ENCODE data around the gene NDUFS2.
"Not testable (repeated sequence)": the region's sequence is repeated elsewhere in the genome, so short reads cannot be mapped to it uniquely, and the experiment has no call there.

The NDUFS2 gene

DNA sequence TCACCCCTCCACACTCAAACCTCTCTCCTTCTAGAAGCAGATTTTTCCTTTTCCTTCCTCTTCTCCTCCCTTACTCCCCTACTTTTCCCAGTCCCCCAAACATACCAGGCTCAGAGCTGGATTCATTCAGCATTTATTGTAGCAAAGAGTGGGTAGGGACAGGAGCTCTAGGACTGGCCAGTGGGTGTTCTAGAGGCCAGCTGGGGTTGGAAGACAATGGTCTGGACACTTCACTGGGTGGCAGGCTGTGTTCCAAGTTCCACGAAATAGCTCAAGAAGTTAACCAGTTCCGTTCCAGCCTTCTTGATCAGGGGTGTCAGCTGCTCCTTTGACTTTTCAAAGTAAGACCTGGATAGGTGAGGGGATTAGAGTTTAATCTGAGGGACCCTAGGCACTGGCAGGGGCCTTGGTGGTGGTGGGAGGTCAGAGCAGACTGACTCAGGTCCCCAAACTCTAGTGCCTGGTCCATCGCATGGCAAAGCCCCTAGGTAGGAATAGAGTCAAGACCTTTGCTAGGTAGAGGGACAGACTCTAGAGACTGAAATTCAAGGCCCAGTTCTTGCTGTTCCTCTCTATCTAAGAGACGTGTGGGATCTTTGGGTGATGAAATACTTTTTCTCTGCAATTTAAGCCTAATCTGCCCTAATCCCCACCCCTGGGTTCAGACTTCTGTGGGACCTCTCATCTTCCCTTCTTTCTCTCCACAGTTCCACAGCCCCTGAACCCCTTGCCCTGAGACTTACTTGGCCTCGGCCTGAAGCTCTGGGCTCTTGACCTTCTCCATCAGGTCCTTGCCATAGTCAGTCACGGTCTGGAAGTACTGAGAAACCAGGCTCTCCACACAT lies 20.2 kb downstream of the NDUFS2 start:
- DNase-seq: no peak

- no peak for DNase-seq
Measured at GRCh38 chr1:161223805-161224694, 21.9 kb downstream of the NDUFS2 start.

- not testable (repeated sequence) for DNase-seq
Measured at GRCh38 chr1:161224695-161225087, 22.5 kb downstream of the NDUFS2 start.

DNA sequence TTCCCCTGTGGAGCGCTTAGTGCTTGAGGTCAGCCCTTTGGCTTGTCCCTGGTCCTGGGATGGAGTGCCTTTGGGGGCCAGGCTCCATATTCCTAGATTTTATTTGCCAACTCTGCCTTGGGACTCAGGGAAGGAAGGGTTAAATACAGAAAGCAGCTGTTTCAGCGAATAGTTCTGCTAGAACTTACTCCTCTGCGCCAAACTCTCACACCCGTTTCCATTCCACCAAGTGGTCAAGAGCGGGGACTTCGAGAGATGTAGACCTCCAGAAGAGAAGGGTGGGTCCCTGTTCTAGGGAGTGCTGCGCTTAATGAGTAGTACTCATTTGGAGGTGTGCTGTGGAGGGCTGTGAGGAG lies 23.0 kb downstream of the NDUFS2 start:
- DNase-seq: no peak

GRCh38 chr1:161225534-161226319 lies 23.6 kb downstream of the NDUFS2 start, which contains the start of gene TOMM40L:
Gene TOMM40L (plus strand): TSS chr1:161226060. CDS start chr1:161226490, 430 bp downstream.
- peak; percentile 99 for DNase-seq

- DNase-seq: no peak
Measured at GRCh38 chr1:161226320-161226711, 24.1 kb downstream of the NDUFS2 start.

DNA sequence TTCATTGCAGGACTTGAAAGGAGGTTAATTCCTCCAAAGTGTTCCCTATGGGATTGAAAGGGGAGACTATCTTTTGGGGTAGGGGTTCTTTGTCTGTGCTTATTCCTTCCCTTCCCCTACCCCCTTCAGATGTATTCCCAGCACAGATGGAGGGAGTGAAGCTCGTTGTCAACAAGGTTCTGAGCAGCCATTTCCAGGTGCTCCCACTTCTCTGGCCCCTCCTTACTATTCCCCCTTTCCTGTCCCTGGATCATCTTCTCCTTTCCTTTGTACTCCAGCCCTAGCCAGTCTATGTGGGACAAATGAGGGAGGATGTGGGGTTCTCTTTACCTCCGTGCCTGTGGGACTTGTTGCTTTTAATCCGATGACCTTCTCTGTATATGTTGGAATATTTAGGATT lies 24.6 kb downstream of the NDUFS2 start:
- no peak for DNase-seq

DNA sequence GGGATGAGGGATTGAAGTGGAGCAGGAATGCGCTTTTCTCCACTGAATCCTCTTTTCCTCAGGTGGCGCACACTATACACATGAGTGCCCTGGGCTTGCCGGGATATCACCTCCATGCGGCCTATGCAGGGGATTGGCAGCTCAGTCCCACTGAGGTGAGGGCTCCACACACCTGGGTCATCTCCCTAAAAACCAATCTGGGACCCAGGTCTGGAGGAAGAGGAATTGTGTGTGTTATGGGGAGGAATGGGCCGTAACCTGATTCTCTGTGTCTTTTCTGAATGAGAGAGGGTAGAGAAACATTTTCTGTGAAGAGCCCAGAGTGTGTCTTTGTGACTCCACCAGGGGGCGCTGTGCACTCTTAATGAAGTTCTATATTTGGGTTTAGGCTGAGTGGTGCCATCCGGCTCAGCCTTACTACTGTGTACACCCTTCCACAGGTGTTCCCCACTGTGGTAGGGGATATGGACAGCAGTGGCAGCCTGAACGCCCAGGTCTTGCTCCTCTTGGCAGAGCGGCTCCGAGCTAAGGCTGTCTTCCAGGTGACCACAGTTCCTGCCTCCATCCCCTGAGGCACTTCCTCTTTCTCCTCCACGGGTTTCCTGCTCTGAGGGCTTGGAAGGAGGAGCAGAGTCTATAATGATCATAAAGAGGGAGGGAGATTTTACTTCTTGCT lies 25.2 kb downstream of the NDUFS2 start:
- peak; percentile 96 for DNase-seq

DNA sequence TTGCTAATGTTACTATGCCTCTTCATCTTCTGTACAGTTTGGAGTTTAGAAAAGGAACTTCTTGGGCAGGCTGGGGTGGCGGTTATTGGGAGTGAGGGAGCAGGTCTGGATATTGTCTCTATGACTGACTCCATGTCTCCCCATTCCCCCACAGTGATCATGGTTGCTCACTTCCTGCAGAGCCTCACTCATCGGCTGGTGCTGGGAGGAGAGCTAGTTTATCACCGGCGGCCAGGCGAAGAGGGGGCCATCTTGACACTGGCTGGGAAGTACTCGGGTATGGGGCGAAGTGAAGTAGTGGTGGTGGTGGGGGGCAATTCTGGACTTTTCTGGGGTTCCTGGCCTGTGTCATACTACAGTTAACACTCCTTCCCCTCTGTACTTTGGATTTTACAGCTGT lies 25.9 kb downstream of the NDUFS2 start:
- no peak for DNase-seq

DNA sequence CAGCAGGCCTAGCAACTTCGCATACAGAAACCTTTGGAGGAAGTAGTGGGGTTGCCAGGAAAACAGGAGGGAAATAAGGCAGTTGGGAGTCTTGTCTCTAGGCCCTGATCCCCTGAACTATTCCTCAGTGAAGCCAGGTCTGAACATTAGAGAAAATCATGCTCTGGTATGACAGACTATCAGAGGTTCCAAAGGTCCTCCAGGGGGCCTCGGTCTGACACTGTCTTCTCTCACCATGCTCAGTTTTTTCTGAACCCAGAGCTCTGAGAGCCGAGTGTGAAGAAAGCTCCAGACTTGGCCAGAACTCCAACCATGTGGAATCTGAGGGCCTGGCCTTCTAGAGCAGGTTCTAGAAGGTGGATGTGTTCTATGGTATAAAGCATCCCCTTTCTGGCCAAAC lies 27.7 kb downstream of the NDUFS2 start:
- no peak for DNase-seq

GRCh38 chr1:161230762-161231161 lies 28.6 kb downstream of the NDUFS2 start:
- DNase-seq: no peak

DNA sequence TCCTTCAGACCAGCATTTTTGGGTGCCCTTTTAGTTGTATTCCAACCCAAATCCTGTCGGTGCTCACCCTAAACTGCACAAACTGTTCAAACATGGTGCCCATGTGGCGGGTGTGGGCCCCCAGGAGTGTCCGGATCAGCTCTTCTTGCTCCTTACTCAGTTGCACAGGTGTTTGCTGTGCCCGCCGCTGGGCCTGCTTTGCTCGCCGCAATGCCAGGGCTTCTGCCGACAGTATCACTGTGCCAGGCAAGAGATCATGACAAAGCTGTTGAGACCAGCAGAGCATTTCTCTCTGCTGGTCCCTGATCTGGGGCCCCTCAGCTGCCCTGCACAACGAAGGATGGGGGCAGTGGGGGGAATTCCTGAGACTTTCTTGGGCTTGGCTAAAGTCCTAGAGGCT lies 30.9 kb downstream of the NDUFS2 start:
- DNase-seq: no peak

DNA sequence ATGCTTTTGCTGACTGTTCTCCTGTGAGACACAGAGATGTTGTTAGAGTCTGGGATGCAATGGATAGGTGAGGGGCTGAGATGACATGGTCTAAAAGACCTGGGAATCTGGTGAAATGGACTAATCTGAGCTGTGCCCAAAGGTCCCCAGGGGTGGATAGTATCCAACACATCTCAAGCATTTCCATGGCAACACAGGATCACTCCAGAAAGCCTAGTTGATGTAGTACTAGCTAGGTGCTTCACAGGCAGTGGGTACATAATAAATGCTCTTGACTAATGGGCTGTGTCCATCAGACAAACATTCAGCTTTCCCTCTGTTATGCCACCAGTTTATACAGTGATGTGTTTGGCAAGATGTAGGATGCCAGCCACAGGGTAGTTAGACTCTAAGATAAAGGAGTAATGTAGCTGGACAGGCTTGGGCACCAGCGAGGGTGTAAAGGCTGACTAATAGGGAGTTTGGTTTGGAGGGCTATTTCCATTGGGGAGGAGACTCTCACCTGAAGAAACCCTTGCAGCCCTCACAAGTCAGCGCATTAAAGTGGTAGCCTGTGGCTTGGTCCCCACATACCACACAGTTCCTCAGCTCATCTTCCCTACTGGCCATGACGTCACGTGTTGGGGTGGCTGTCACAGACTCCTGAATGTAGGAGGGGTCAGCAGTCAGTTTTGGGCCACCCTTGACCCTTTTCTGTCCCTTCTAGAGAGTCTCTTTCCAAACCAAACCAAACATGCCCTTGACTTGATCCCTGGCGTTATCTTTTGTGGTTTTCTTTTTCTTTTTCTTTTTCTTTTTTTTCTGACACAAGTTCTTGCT lies 34.0 kb downstream of the NDUFS2 start:
- no peak for DNase-seq

DNA sequence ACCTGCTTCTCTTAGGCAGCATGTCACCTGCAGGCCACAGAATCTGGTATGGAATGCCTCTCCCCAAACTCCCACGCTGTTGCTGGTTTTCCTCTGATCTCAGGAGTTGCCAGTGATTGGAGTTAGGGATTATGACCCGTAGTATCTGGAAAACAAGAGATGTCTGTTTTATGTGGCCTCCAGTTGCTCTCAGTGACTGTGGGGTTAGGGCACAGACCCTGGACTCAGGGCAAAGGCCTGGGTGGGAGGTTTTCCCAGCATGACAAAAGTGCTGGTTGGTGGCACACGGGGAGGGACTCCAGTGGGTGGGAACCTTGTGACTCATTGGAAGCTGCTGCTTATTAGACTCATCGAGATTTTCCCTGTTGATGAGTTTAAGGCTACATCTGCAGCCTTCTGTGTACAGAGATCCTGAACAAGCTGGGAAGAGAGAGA lies 35.9 kb downstream of the NDUFS2 start, which contains the start of gene NR1I3:
NR1I3 (minus strand) TSS at position 165 of the 435 bp plus-strand sequence. CDS start 1,638 bp downstream, outside the sequence.
- DNase-seq: no peak

GRCh38 chr1:161241682-161242081 lies 39.5 kb downstream of the NDUFS2 start:
- DNase-seq: no peak

- no peak for DNase-seq
Measured at GRCh38 chr1:161242313-161242712, 40.1 kb downstream of the NDUFS2 start.

- DNase-seq: no peak
Measured at GRCh38 chr1:161244888-161245287, 42.7 kb downstream of the NDUFS2 start.

GRCh38 chr1:161250100-161250499 lies 47.9 kb downstream of the NDUFS2 start:
- not testable (repeated sequence) for DNase-seq

DNA sequence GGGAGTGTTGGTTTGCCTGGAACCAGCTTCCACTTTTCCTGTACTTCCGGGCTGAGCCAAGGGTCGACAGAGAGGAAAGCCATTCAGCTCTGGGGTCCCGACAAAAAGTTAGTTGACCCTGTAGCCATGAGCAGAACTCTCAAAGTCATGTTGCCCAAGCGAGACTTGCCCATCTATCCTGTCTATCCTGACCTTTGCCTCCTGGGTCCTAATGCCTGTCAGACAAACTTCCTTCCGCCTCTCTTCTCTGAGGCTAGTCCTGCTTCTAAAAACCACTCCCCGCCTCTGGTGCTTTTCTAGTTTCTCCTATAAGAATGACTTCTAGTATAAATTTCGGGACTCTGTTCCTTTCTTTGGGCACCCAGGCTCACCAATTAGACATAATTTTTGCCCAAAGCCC lies 48.7 kb downstream of the NDUFS2 start:
- DNase-seq: no peak

GRCh38 chr1:161251579-161251978 lies 49.4 kb downstream of the NDUFS2 start:
- no peak for DNase-seq

DNA sequence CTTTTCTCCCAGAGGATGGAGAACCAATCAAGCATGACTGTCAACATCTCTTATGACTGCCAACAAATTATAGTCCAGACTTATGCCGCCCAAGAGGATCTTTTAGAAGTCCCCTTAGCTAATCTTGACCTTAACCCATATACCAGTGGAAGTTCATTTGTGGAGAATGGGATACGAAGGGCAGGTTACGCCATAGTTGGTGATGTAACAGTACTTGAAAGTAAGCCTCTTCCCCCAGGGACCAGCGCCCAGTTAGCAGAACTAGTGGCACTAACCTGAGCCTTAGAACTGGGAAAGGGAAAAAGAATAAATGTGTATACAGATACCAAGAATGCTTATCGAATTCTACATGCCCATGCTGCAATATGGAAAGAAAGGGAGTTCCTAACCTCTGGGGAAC lies 53.1 kb downstream of the NDUFS2 start:
- DNase-seq: not testable (repeated sequence)
